ENCODE measurements around the gene RAP1GAP2. TPM values are rescaled to one million over a fixed set of nuclear protein-coding genes. Genes with fewer than 3 reads are reported as not detected.
"Not testable (repeated sequence)": the region's sequence is repeated elsewhere in the genome, so short reads cannot be mapped to it uniquely, and the experiment has no call there.

RAP1GAP2 gene
- total RNA-seq, 2 experiments from 2014 or later, result 11.3 to 28.2 TPM

- Histone ChIP-seq H3K9me2 (ENCODE audit: insufficient read depth, low read length) (no peaks in the 10 kb centered on the region), H3K36me3 (ENCODE audit: insufficient read depth, low read length) (no peaks in the 10 kb centered on the region), H3K27ac (ENCODE audit: low read depth, low read length, poor library complexity, severe bottlenecking) (no peak overlapping the region), H3K4me3 (ENCODE audit: low read depth, low read length, poor library complexity, severe bottlenecking) (no peak overlapping the region), H2AFZ (ENCODE audit: low read length) (no peak overlapping the region), H3K4me2 (ENCODE audit: low read length) (no peak overlapping the region), H3K4me1 (ENCODE audit: insufficient read depth, low read length, poor library complexity, severe bottlenecking) (no peaks in the 10 kb centered on the region), H3K79me2 (ENCODE audit: insufficient read depth, low read depth, low read length) (no peaks in the 10 kb centered on the region), H3K9me3 (ENCODE audit: low read length) (no peaks in the 10 kb centered on the region), H4K20me1 (ENCODE audit: insufficient read depth, low read length) (no peaks in the 10 kb centered on the region)
- DNase-seq (ENCODE audit: low spot score), result no peak
- BruUV-seq (replicated peaks), result no TSS peak
- ChIA-PET POLR2A (no interaction called here), CTCF (ENCODE audit: unreplicated experiment) (no interaction called here)
- intact Hi-C loops (cut with micrococcal nuclease; ENCODE audit: unreplicated experiment), result no loop called here
- TF ChIP-seq, protein P1, sequence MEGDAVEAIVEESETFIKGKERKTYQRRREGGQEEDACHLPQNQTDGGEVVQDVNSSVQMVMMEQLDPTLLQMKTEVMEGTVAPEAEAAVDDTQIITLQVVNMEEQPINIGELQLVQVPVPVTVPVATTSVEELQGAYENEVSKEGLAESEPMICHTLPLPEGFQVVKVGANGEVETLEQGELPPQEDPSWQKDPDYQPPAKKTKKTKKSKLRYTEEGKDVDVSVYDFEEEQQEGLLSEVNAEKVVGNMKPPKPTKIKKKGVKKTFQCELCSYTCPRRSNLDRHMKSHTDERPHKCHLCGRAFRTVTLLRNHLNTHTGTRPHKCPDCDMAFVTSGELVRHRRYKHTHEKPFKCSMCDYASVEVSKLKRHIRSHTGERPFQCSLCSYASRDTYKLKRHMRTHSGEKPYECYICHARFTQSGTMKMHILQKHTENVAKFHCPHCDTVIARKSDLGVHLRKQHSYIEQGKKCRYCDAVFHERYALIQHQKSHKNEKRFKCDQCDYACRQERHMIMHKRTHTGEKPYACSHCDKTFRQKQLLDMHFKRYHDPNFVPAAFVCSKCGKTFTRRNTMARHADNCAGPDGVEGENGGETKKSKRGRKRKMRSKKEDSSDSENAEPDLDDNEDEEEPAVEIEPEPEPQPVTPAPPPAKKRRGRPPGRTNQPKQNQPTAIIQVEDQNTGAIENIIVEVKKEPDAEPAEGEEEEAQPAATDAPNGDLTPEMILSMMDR (conservative IDR thresholded peaks at IDR 0.05; ENCODE audit: low read length), result no peak
- no peak for TF ChIP-seq EZH2phosphoT487 (IDR thresholded peaks at IDR 0.05; ENCODE audit: borderline replicate concordance, low read depth, low read length)
Observed at GRCh38 chr17:2780931-2781454, 15.2 kb upstream of the RAP1GAP2 start.

GRCh38 chr17:2781598-2781997, 14.6 kb upstream of the RAP1GAP2 start:
- H3K9me2 ChIP-seq (ENCODE audit: insufficient read depth, low read length); H3K27ac ChIP-seq (ENCODE audit: low read depth, low read length, poor library complexity, severe bottlenecking); CTCF ChIA-PET (ENCODE audit: unreplicated experiment); H4K20me1 ChIP-seq (ENCODE audit: insufficient read depth, low read length); BruUV-seq (replicated peaks); H3K4me2 ChIP-seq (ENCODE audit: low read length); H2AFZ ChIP-seq (ENCODE audit: low read length); POLR2A ChIA-PET; H3K79me2 ChIP-seq (ENCODE audit: insufficient read depth, low read depth, low read length); H3K4me1 ChIP-seq (ENCODE audit: insufficient read depth, low read length, poor library complexity, severe bottlenecking); H3K4me3 ChIP-seq (ENCODE audit: low read depth, low read length, poor library complexity, severe bottlenecking); intact Hi-C loops (cut with micrococcal nuclease; ENCODE audit: unreplicated experiment); DNase-seq (ENCODE audit: low spot score); H3K36me3 ChIP-seq (ENCODE audit: insufficient read depth, low read length); H3K9me3 ChIP-seq (ENCODE audit: low read length): not testable (repeated sequence)

DNA sequence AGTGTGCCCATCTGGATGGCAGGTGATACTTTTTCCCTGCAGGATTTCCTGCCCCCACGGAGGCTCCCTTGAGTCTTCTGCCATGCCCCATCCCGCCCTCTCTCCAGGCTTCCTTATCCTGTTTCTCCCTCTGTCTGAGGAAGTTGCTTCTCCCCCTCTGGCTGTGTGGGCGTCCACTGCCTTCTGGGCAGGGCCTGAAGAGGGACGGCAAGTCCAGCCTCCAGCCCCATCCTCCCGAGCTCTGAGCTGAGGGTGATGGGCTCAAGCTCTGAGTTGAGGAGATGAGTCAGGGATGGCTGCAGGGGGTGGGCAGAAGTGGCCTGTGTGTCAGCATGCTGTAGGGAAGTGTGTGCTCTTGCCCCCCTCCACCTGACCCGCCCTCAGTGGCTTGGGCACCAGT, 14.2 kb upstream of the RAP1GAP2 start:
- TF ChIP-seq, protein P1 (conservative IDR thresholded peaks at IDR 0.05; ENCODE audit: low read length), result no peak
- TF ChIP-seq EZH2phosphoT487 (IDR thresholded peaks at IDR 0.05; ENCODE audit: borderline replicate concordance, low read depth, low read length), result no peak
- no peaks in the 10 kb centered on the region for H3K9me3 ChIP-seq (ENCODE audit: low read length)
- no peak overlapping the region for H3K4me2 ChIP-seq (ENCODE audit: low read length)
- H3K4me3 ChIP-seq (ENCODE audit: low read depth, low read length, poor library complexity, severe bottlenecking), result no peak overlapping the region
- H3K4me1 ChIP-seq (ENCODE audit: insufficient read depth, low read length, poor library complexity, severe bottlenecking), result no peaks in the 10 kb centered on the region
- H3K36me3 ChIP-seq (ENCODE audit: insufficient read depth, low read length), result no peaks in the 10 kb centered on the region
- ChIA-PET POLR2A (no interaction called here), CTCF (ENCODE audit: unreplicated experiment) (no interaction called here)
- BruUV-seq (replicated peaks), result no TSS peak
- intact Hi-C loops (cut with micrococcal nuclease; ENCODE audit: unreplicated experiment), result no loop called here
- H3K9me2 ChIP-seq (ENCODE audit: insufficient read depth, low read length), result no peaks in the 10 kb centered on the region
- no peaks in the 10 kb centered on the region for H3K79me2 ChIP-seq (ENCODE audit: insufficient read depth, low read depth, low read length)
- no peak for DNase-seq (ENCODE audit: low spot score)
- no peaks in the 10 kb centered on the region for H4K20me1 ChIP-seq (ENCODE audit: insufficient read depth, low read length)
- no peak overlapping the region for H3K27ac ChIP-seq (ENCODE audit: low read depth, low read length, poor library complexity, severe bottlenecking)
- no peak overlapping the region for H2AFZ ChIP-seq (ENCODE audit: low read length)
